AG08396 (cell line): ENCODE results near the gene FOXN3.
A peak's percentile ranks its signal among the peaks of the same experiment; 100 is the strongest.

Experiments
- DNase-seq: peaks from one replicate; pipeline ENCODE4 v3.0.0; 2012; ENCODE audit warnings: low spot score, mixed read lengths

Gene FOXN3

GRCh38 chr14:89408907-89409700 lies 7.9 kb downstream of the FOXN3 start:
- no peak for DNase-seq

GRCh38 chr14:89407856-89408255 lies 9.2 kb downstream of the FOXN3 start:
- DNase-seq = no peak

- no peak for DNase-seq
These were observed 10.1 kb downstream of the FOXN3 start for GRCh38 chr14:89406941-89407340.

- no peak for DNase-seq
These were observed 10.7 kb downstream of the FOXN3 start for GRCh38 chr14:89406361-89406760.

- no peak for DNase-seq
These were observed 11.3 kb downstream of the FOXN3 start for GRCh38 chr14:89405712-89406111.

- DNase-seq = no peak
These were observed 14.7 kb downstream of the FOXN3 start for GRCh38 chr14:89402363-89402762.

GRCh38 chr14:89401761-89402160 lies 15.3 kb downstream of the FOXN3 start:
- DNase-seq = no peak

- DNase-seq = no peak
These were observed 15.8 kb downstream of the FOXN3 start for GRCh38 chr14:89401241-89401640.

GRCh38 chr14:89400529-89400928 lies 16.5 kb downstream of the FOXN3 start:
- no peak for DNase-seq

GRCh38 chr14:89399594-89400068 lies 17.4 kb downstream of the FOXN3 start:
- DNase-seq = peak; percentile 69

GRCh38 chr14:89399157-89399556 lies 17.9 kb downstream of the FOXN3 start:
- no peak for DNase-seq

- DNase-seq = no peak
These were observed 19.3 kb downstream of the FOXN3 start for GRCh38 chr14:89397569-89398230.

GRCh38 chr14:89394972-89395371 lies 22.1 kb downstream of the FOXN3 start:
- DNase-seq = no peak

GRCh38 chr14:89393222-89393745 lies 23.7 kb downstream of the FOXN3 start:
- no peak for DNase-seq

- no peak for DNase-seq
These were observed 24.9 kb downstream of the FOXN3 start for GRCh38 chr14:89392181-89392580.

GRCh38 chr14:89391556-89391955 lies 25.5 kb downstream of the FOXN3 start:
- DNase-seq = no peak

- no peak for DNase-seq
These were observed 25.9 kb downstream of the FOXN3 start for GRCh38 chr14:89391123-89391522.

- DNase-seq = no peak
These were observed 28.2 kb downstream of the FOXN3 start for GRCh38 chr14:89388853-89389252.

- DNase-seq = no peak
These were observed 28.9 kb downstream of the FOXN3 start for GRCh38 chr14:89387922-89388685.

- DNase-seq = no peak
These were observed 30.7 kb downstream of the FOXN3 start for GRCh38 chr14:89386212-89386886.

- DNase-seq = no peak
These were observed 32.4 kb downstream of the FOXN3 start for GRCh38 chr14:89384636-89385035.

GRCh38 chr14:89384023-89384422 lies 33.0 kb downstream of the FOXN3 start:
- no peak for DNase-seq
